ENCODE data around the gene PPME1.

PPME1 gene

DNA sequence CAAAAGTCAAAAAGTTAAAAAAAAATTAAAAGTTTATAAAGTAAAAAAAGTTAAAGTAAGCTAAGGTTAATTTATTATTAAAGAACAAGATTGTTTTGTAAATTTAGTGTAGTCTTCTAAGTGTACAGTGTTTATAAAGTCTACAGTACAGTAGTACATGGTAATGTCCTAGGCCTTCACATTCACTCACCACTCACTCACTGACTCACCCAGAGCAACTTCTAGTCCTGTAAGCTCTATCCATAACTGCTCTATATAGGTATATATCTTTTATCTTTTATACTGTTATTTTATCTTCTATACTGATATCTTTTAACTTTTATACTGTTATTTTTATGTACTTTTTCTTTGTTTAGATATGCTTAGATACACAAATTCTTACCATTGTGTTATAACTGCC lies 11.4 kb upstream of the PPME1 start:
- Histone ChIP-seq H3K18ac (ENCODE audit: low read length) (no peak overlapping the region), H3K27me3 (ENCODE audit: insufficient read depth, low read length) (no peaks in the 10 kb centered on the region), H4K91ac (ENCODE audit: low read depth, low read length) (no peak overlapping the region), H3K79me2 (ENCODE audit: control insufficient read depth, insufficient read depth, low read length, poor library complexity) (no peaks in the 10 kb centered on the region), H3K27ac (ENCODE audit: low read depth, low read length) (no peak overlapping the region), H2AK5ac (ENCODE audit: low read length) (no peak overlapping the region), H2BK120ac (ENCODE audit: insufficient read depth, low read length, poor library complexity) (no peak overlapping the region), H2AFZ (ENCODE audit: insufficient read depth, low read length, poor library complexity) (no peak overlapping the region), H4K12ac (ENCODE audit: low read depth, low read length) (no peak overlapping the region), H3K79me1 (ENCODE audit: low read length) (no peaks in the 10 kb centered on the region), H3K9me3 (ENCODE audit: insufficient read depth, low read depth, low read length) (no peaks in the 10 kb centered on the region), H4K8ac (ENCODE audit: low read depth, low read length) (no peak overlapping the region), H2BK12ac (ENCODE audit: low read length) (no peak overlapping the region), H3K4ac (ENCODE audit: low read depth, low read length) (no peak overlapping the region), H3K4me3 (ENCODE audit: low read depth, low read length) (no peak overlapping the region), H3K4me1 (ENCODE audit: control insufficient read depth in 1 of 2, insufficient read depth in 2 of 2, low read length in 2 of 2) (no peaks in the 10 kb centered on the region), H3K9ac (ENCODE audit: low read length) (no peak overlapping the region), H2BK5ac (ENCODE audit: low read depth, low read length, poor library complexity) (no peak overlapping the region), H3K36me3 (ENCODE audit: control insufficient read depth in 1 of 2, insufficient read depth in 2 of 2, low read length in 2 of 2) (peaks cover under 1 to 5% of the 10 kb centered on the region in 2 experiments), H3K23ac (ENCODE audit: low read length) (no peak overlapping the region), H3K14ac (ENCODE audit: low read length) (no peak overlapping the region), H3K4me2 (ENCODE audit: low read length) (no peak overlapping the region)
- no peak for DNase-seq

DNA sequence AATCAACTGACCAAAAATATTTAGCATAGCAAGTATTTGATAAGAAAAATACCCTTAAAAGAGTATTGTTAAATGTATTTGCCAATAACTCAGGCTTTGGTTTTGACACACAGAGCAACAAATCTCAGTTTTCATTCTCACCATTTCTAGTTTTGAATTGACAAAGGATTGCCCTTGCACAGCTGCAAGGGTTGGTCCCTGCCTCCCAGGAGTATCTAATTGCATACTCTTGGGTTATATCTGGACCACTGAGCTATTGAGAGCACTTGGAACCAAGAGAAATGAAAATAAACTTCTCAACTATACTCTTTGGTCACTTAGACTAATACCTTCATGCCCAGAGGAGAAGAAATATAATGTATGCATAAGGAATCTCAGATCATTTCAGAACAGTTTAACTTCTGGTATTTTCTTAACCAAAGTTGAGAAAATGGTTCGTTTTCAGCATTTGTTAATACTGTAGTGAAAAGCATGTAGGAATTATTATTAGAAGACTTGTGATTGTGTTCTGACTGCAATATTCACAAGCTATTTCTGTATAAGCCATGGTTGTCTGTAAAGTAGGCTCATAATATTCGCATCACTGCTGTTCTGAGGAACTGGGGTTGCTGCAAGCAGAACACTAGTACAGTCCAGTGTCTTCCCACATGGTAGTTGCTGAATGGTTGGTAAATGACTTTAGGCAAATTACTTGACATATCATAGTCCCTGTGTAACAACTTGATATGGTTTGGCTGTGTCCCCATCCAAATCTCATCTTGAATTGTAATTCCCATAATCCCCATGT lies 8.2 kb upstream of the PPME1 start:
- Histone ChIP-seq H3K4me2 (ENCODE audit: low read length) (no peak overlapping the region), H3K9ac (ENCODE audit: low read length) (no peak overlapping the region), H3K27ac (ENCODE audit: low read depth, low read length) (no peak overlapping the region), H3K9me3 (ENCODE audit: insufficient read depth, low read depth, low read length) (no peaks in the 10 kb centered on the region), H3K14ac (ENCODE audit: low read length) (no peak overlapping the region), H3K4ac (ENCODE audit: low read depth, low read length) (no peak overlapping the region), H2BK12ac (ENCODE audit: low read length) (no peak overlapping the region), H3K23ac (ENCODE audit: low read length) (no peak overlapping the region), H3K18ac (ENCODE audit: low read length) (no peak overlapping the region), H3K4me3 (ENCODE audit: low read depth, low read length) (no peak overlapping the region), H2AFZ (ENCODE audit: insufficient read depth, low read length, poor library complexity) (no peak overlapping the region), H4K8ac (ENCODE audit: low read depth, low read length) (no peak overlapping the region), H2BK120ac (ENCODE audit: insufficient read depth, low read length, poor library complexity) (no peak overlapping the region), H3K79me1 (ENCODE audit: low read length) (no peaks in the 10 kb centered on the region), H3K79me2 (ENCODE audit: control insufficient read depth, insufficient read depth, low read length, poor library complexity) (no peaks in the 10 kb centered on the region), H3K36me3 (ENCODE audit: control insufficient read depth in 1 of 2, insufficient read depth in 2 of 2, low read length in 2 of 2) (peaks cover 5 to 10% of the 10 kb centered on the region in 2 experiments), H4K12ac (ENCODE audit: low read depth, low read length) (no peak overlapping the region), H2AK5ac (ENCODE audit: low read length) (no peak overlapping the region), H3K4me1 (ENCODE audit: control insufficient read depth in 1 of 2, insufficient read depth in 2 of 2, low read length in 2 of 2) (no peaks in the 10 kb centered on the region), H3K27me3 (ENCODE audit: insufficient read depth, low read length) (no peaks in the 10 kb centered on the region), H4K91ac (ENCODE audit: low read depth, low read length) (no peak overlapping the region), H2BK5ac (ENCODE audit: low read depth, low read length, poor library complexity) (no peak overlapping the region)
- DNase-seq: no peak
- no CpG with 5 or more reads among the region's 2 CpGs for WGBS (ENCODE audit: extremely low coverage, insufficient coverage, insufficient read length)

DNA sequence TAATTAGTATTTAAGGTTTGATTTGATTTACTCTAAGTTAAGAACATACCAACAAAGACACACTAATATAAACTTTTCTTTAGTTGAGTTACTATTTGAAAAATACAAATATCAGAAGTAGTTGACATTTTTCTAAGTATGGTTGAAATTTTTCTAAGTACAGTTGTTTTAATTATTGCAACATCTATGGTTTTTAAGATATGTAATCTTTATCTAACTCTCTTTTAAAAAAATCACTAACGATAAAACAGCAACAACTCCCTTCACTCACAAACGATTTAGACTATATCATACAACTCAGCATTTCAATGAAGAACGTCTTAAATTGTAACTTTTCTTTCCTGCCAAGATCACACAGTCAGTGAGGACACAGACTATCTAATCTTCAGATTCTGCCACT lies 2.3 kb upstream of the PPME1 start:
- Histone ChIP-seq H3K27ac (ENCODE audit: low read depth, low read length) (no peak overlapping the region), H3K23ac (ENCODE audit: low read length) (no peak overlapping the region), H3K18ac (ENCODE audit: low read length) (no peak overlapping the region), H3K27me3 (ENCODE audit: insufficient read depth, low read length) (no peaks in the 10 kb centered on the region), H3K4me1 (ENCODE audit: control insufficient read depth in 1 of 2, insufficient read depth in 2 of 2, low read length in 2 of 2) (peaks cover 4 to 10% of the 10 kb centered on the region in 2 experiments), H3K36me3 (ENCODE audit: control insufficient read depth in 1 of 2, insufficient read depth in 2 of 2, low read length in 2 of 2) (peaks cover 0 to 12% of the 10 kb centered on the region in 2 experiments), H3K4ac (ENCODE audit: low read depth, low read length) (no peak overlapping the region), H2BK12ac (ENCODE audit: low read length) (no peak overlapping the region), H4K91ac (ENCODE audit: low read depth, low read length) (no peak overlapping the region), H2AFZ (ENCODE audit: insufficient read depth, low read length, poor library complexity) (no peak overlapping the region), H2BK120ac (ENCODE audit: insufficient read depth, low read length, poor library complexity) (no peak overlapping the region), H3K79me1 (ENCODE audit: low read length) (peaks cover 3% of the 10 kb centered on the region), H3K14ac (ENCODE audit: low read length) (no peak overlapping the region), H4K8ac (ENCODE audit: low read depth, low read length) (no peak overlapping the region), H3K9me3 (ENCODE audit: insufficient read depth, low read depth, low read length) (no peaks in the 10 kb centered on the region), H3K4me3 (ENCODE audit: low read depth, low read length) (no peak overlapping the region), H4K12ac (ENCODE audit: low read depth, low read length) (no peak overlapping the region), H3K4me2 (ENCODE audit: low read length) (no peak overlapping the region), H3K79me2 (ENCODE audit: control insufficient read depth, insufficient read depth, low read length, poor library complexity) (peaks cover 6% of the 10 kb centered on the region), H2BK5ac (ENCODE audit: low read depth, low read length, poor library complexity) (no peak overlapping the region), H3K9ac (ENCODE audit: low read length) (no peak overlapping the region), H2AK5ac (ENCODE audit: low read length) (no peak overlapping the region)
- no peak for DNase-seq
- 100% methylated on average over 1 of the region's 3 CpGs for WGBS (ENCODE audit: extremely low coverage, insufficient coverage, insufficient read length)

DNA sequence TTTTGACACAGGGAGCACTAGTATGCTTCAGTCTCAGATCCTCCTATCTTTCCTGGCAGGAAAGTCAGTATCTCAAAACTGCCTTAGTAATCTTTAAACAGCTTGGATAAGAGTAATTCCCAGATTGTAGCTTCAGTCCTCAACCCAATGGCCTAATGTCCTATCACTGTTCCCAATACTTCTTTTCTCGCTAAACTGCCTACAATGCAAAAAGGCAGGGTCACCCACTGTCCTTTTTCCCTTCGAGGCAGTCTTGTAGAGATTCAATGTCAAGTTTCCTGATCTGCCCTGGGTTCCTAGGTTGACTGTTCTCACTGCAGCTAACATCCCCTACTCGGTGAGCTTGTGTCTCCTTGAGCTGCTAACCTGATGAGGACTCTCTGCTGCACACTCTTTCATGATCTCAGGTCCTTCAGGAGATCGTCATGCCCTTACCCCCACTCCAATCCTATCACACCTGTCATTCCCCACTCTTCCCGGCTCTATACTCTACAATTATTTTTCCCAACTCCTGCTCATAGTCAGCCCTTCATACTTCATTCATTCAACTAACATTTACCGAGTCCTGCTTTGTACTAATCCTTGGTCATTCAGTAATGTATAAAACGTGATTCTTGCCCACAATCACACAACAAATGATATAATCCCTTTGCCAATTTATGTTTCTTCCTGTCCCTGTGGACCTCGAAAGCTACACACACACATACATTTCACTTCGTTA lies 1.2 kb upstream of the PPME1 start:
- no peaks in the 10 kb centered on the region for H3K27me3 ChIP-seq (ENCODE audit: insufficient read depth, low read length)
- no peak overlapping the region for H3K14ac ChIP-seq (ENCODE audit: low read length)
- H3K4me3 ChIP-seq (ENCODE audit: low read depth, low read length): peak overlapping the region; percentile 80
- peak overlapping the region; percentile 20 for H2BK12ac ChIP-seq (ENCODE audit: low read length)
- peak overlapping the region; percentile 87 for H3K9ac ChIP-seq (ENCODE audit: low read length)
- no peak overlapping the region for H2AK5ac ChIP-seq (ENCODE audit: low read length)
- H4K12ac ChIP-seq (ENCODE audit: low read depth, low read length): peak overlapping the region; percentile 74
- WGBS (ENCODE audit: extremely low coverage, insufficient coverage, insufficient read length): no CpG with 5 or more reads among the region's 9 CpGs
- H3K79me1 ChIP-seq (ENCODE audit: low read length): peaks cover 3% of the 10 kb centered on the region
- peak overlapping the region; percentile 57 for H3K27ac ChIP-seq (ENCODE audit: low read depth, low read length)
- peaks cover 4 to 10% of the 10 kb centered on the region in 2 experiments for H3K4me1 ChIP-seq (ENCODE audit: control insufficient read depth in 1 of 2, insufficient read depth in 2 of 2, low read length in 2 of 2)
- H3K18ac ChIP-seq (ENCODE audit: low read length): peak overlapping the region; percentile 72
- peaks cover 0 to 10% of the 10 kb centered on the region in 2 experiments for H3K36me3 ChIP-seq (ENCODE audit: control insufficient read depth in 1 of 2, insufficient read depth in 2 of 2, low read length in 2 of 2)
- H3K79me2 ChIP-seq (ENCODE audit: control insufficient read depth, insufficient read depth, low read length, poor library complexity): peaks cover 6% of the 10 kb centered on the region
- no peak for DNase-seq
- H3K4ac ChIP-seq (ENCODE audit: low read depth, low read length): peak overlapping the region; percentile 92
- no peak overlapping the region for H4K91ac ChIP-seq (ENCODE audit: low read depth, low read length)
- no peaks in the 10 kb centered on the region for H3K9me3 ChIP-seq (ENCODE audit: insufficient read depth, low read depth, low read length)
- H3K23ac ChIP-seq (ENCODE audit: low read length): no peak overlapping the region
- H3K4me2 ChIP-seq (ENCODE audit: low read length): peak overlapping the region; percentile 82
- H2AFZ ChIP-seq (ENCODE audit: insufficient read depth, low read length, poor library complexity): no peak overlapping the region
- H2BK5ac ChIP-seq (ENCODE audit: low read depth, low read length, poor library complexity): no peak overlapping the region
- no peak overlapping the region for H2BK120ac ChIP-seq (ENCODE audit: insufficient read depth, low read length, poor library complexity)
- H4K8ac ChIP-seq (ENCODE audit: low read depth, low read length): no peak overlapping the region

Data from trophoblast cell (in vitro differentiated cells and primary cell).